ENCODE measurements around the gene PIM3. TPM values are rescaled to one million over a fixed set of nuclear protein-coding genes. Genes with fewer than 3 reads are reported as not detected.
A peak's percentile ranks its signal among the peaks of the same experiment; 100 is the strongest.

PIM3 gene
- total and polyA plus RNA-seq, 2 donors = 36.0 to 57.6 TPM

- peaks cover 0 to 6% of the 10 kb centered on the region in 2 donors for H3K9me3 ChIP-seq (ENCODE audit: control insufficient read depth in 2 of 2, insufficient read depth in 1 of 2, low read length in 1 of 2)
- peaks cover 0 to 7% of the 10 kb centered on the region in 2 donors for H3K27me3 ChIP-seq (ENCODE audit: control insufficient read depth in 2 of 2, insufficient read depth in 1 of 2, low read length in 1 of 2)
- no peak overlapping the region for H3K4me3 ChIP-seq (ENCODE audit: low read length in 2 of 2)
- H3K4me1 ChIP-seq (ENCODE audit: control insufficient read depth in 2 of 2, insufficient read depth in 2 of 2, low read length in 2 of 2) = no peaks in the 10 kb centered on the region
- no peak for DNase-seq (ENCODE audit: low read depth in 6 of 9, low spot score in 9 of 9)
- WGBS = 96% methylated on average over 7 of the region's 7 CpGs
- no peaks in the 10 kb centered on the region for H3K36me3 ChIP-seq (ENCODE audit: control insufficient read depth in 2 of 2, insufficient read depth in 2 of 2, low read length in 1 of 2)
- H3K27ac ChIP-seq (ENCODE audit: low read depth in 1 of 2, low read length in 1 of 2) = no peak overlapping the region
Observed at GRCh38 chr22:49991907-49992533, 31.4 kb downstream of the PIM3 start.

DNA sequence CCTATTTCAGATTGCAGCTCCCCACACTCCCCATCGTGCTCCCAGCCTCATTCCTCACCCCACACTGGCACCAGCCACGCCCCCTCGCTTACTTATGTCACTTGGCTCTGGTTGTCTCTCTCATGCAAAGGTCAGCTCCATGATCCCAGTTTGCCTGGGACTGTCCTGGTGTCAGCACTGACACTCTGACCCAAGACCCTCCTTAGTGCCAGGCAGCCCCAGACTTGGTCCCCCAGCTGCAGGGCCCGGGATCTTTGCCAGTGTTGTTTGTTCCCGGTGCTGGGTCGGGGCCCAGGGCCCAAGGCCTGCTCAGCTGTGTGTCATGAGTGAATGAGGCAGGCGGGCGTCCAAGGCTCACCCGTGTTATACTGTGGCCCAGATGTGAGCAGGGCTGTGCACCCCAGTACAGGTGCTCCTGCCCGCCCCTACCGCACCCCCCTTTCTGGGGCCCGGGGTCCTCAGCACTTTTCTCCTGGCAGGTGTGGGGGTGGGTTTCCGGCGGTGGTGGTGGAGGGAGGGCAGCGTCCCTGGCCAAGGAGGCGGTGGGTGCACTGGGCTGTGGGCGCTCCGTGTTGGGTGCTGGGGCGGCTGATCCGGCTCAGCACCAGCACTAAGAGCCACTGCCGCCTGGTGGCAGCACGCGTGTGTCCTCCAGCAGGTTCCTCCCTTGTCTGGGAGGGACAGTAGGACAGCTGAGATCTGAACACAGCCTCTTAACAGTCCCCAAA is 32.5 kb downstream of the PIM3 start:
- 37% methylated on average over 23 of the region's 23 CpGs for WGBS
- Histone ChIP-seq H3K9me3 (ENCODE audit: control insufficient read depth in 2 of 2, insufficient read depth in 1 of 2, low read length in 1 of 2) (peaks cover 0 to 4% of the 10 kb centered on the region in 2 donors), H3K36me3 (ENCODE audit: control insufficient read depth in 2 of 2, insufficient read depth in 2 of 2, low read length in 1 of 2) (no peaks in the 10 kb centered on the region), H3K4me3 (ENCODE audit: low read length in 2 of 2) (no peak overlapping the region), H3K27me3 (ENCODE audit: control insufficient read depth in 2 of 2, insufficient read depth in 1 of 2, low read length in 1 of 2) (peaks cover 0 to 10% of the 10 kb centered on the region in 2 donors), H3K27ac (ENCODE audit: low read depth in 1 of 2, low read length in 1 of 2) (no peak overlapping the region), H3K4me1 (ENCODE audit: control insufficient read depth in 2 of 2, insufficient read depth in 2 of 2, low read length in 2 of 2) (no peaks in the 10 kb centered on the region)
- DNase-seq (ENCODE audit: low read depth in 6 of 9, low spot score in 9 of 9) = peak in 2 of 9 donors; percentile 65

- peaks cover 0 to 4% of the 10 kb centered on the region in 2 donors for H3K9me3 ChIP-seq (ENCODE audit: control insufficient read depth in 2 of 2, insufficient read depth in 1 of 2, low read length in 1 of 2)
- no peak overlapping the region for H3K4me3 ChIP-seq (ENCODE audit: low read length in 2 of 2)
Observed at GRCh38 chr22:49993649-49994360, 33.2 kb downstream of the PIM3 start.

GRCh38 chr22:49994361-49995040 is 33.9 kb downstream of the PIM3 start:
- WGBS = 96% methylated on average over 21 of the region's 21 CpGs
- H3K27ac ChIP-seq (ENCODE audit: low read depth in 1 of 2, low read length in 1 of 2) = no peak overlapping the region
- H3K27me3 ChIP-seq (ENCODE audit: control insufficient read depth in 2 of 2, insufficient read depth in 1 of 2, low read length in 1 of 2) = peaks cover 0 to 17% of the 10 kb centered on the region in 2 donors
- no peak for DNase-seq (ENCODE audit: low read depth in 6 of 9, low spot score in 9 of 9)
- H3K36me3 ChIP-seq (ENCODE audit: control insufficient read depth in 2 of 2, insufficient read depth in 2 of 2, low read length in 1 of 2) = no peaks in the 10 kb centered on the region
- no peaks in the 10 kb centered on the region for H3K4me1 ChIP-seq (ENCODE audit: control insufficient read depth in 2 of 2, insufficient read depth in 2 of 2, low read length in 2 of 2)
- no peak overlapping the region for H3K4me3 ChIP-seq (ENCODE audit: low read length in 2 of 2)
- peaks cover 0 to 4% of the 10 kb centered on the region in 2 donors for H3K9me3 ChIP-seq (ENCODE audit: control insufficient read depth in 2 of 2, insufficient read depth in 1 of 2, low read length in 1 of 2)

More at GRCh38 chr22:49993649-49994360, 33.2 kb downstream of the PIM3 start:
- H3K27me3 ChIP-seq (ENCODE audit: control insufficient read depth in 2 of 2, insufficient read depth in 1 of 2, low read length in 1 of 2) = peaks cover 0 to 12% of the 10 kb centered on the region in 2 donors
- WGBS = 86% methylated on average over 11 of the region's 11 CpGs
- no peaks in the 10 kb centered on the region for H3K4me1 ChIP-seq (ENCODE audit: control insufficient read depth in 2 of 2, insufficient read depth in 2 of 2, low read length in 2 of 2)
- H3K27ac ChIP-seq (ENCODE audit: low read depth in 1 of 2, low read length in 1 of 2) = no peak overlapping the region
- H3K36me3 ChIP-seq (ENCODE audit: control insufficient read depth in 2 of 2, insufficient read depth in 2 of 2, low read length in 1 of 2) = no peaks in the 10 kb centered on the region
- no peak for DNase-seq (ENCODE audit: low read depth in 6 of 9, low spot score in 9 of 9)

DNA sequence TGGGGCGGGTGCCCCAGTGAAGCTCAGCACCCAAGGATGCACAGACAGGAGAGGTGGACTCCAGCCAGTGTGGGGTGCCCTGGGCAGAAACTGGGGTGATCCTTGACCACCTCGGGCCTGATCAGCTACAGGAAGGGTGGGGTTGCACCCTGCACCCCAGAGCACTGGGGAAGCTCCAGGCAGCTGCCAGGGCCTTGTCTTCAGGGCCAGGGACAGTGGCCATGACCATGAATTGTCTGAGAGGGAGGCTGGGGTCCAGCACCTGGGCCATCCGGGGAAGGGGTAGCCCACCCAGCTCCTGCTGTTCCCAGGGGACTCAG is 34.4 kb downstream of the PIM3 start:
- DNase-seq (ENCODE audit: low read depth in 6 of 9, low spot score in 9 of 9) = no peak
- peaks cover 0 to 4% of the 10 kb centered on the region in 2 donors for H3K9me3 ChIP-seq (ENCODE audit: control insufficient read depth in 2 of 2, insufficient read depth in 1 of 2, low read length in 1 of 2)
- no peaks in the 10 kb centered on the region for H3K4me1 ChIP-seq (ENCODE audit: control insufficient read depth in 2 of 2, insufficient read depth in 2 of 2, low read length in 2 of 2)
- no peak overlapping the region for H3K4me3 ChIP-seq (ENCODE audit: low read length in 2 of 2)
- no peak overlapping the region for H3K27ac ChIP-seq (ENCODE audit: low read depth in 1 of 2, low read length in 1 of 2)
- WGBS = 86% methylated on average over 3 of the region's 3 CpGs
- no peaks in the 10 kb centered on the region for H3K36me3 ChIP-seq (ENCODE audit: control insufficient read depth in 2 of 2, insufficient read depth in 2 of 2, low read length in 1 of 2)
- peaks cover 4 to 22% of the 10 kb centered on the region in 2 donors for H3K27me3 ChIP-seq (ENCODE audit: control insufficient read depth in 2 of 2, insufficient read depth in 1 of 2, low read length in 1 of 2)

DNA sequence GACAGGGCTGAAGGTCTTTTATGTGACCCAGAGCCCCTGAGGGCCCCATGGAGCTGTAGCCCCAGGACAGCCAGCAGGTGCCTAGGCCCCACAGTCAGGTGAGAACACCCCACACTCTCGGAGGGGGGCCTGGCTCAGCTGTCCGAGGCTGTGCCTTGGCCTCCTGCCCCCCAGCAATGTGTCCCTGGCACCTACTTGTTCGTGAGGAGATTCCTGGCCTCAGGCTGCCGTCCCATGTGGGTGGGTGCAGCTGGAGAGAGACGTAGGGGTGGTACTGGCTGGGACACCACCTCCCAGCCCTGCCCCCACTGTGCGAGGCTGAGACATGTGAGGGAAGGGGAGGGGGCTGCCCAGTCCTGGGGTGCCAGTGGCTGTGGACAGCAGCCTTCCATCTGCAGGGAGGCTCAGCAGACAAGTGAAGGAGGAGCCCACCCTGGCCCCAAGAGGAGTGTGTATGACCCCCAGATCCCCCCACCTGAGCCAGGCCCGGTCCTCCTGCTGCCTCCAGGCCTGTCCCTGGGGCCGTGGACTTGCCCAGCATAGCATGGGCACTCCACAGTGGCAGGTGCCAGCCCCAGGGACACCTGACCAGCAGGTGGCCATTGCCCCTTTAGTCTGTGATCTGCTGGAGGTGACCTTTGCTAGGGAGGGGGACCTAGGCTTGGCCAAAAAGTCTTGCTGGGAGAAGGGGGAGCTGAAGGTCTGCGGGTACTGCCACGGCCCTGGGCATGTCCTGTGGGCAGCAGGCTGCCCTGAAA is 35.0 kb downstream of the PIM3 start:
- Histone ChIP-seq H3K36me3 (ENCODE audit: control insufficient read depth in 2 of 2, insufficient read depth in 2 of 2, low read length in 1 of 2) (no peaks in the 10 kb centered on the region), H3K9me3 (ENCODE audit: control insufficient read depth in 2 of 2, insufficient read depth in 1 of 2, low read length in 1 of 2) (peaks cover 1 to 4% of the 10 kb centered on the region in 2 donors), H3K27me3 (ENCODE audit: control insufficient read depth in 2 of 2, insufficient read depth in 1 of 2, low read length in 1 of 2) (peaks cover 7 to 27% of the 10 kb centered on the region in 2 donors), H3K4me1 (ENCODE audit: control insufficient read depth in 2 of 2, insufficient read depth in 2 of 2, low read length in 2 of 2) (no peaks in the 10 kb centered on the region), H3K4me3 (ENCODE audit: low read length in 2 of 2) (no peak overlapping the region), H3K27ac (ENCODE audit: low read depth in 1 of 2, low read length in 1 of 2) (no peak overlapping the region)
- no peak for DNase-seq (ENCODE audit: low read depth in 6 of 9, low spot score in 9 of 9)
- WGBS = 96% methylated on average over 10 of the region's 10 CpGs

DNA sequence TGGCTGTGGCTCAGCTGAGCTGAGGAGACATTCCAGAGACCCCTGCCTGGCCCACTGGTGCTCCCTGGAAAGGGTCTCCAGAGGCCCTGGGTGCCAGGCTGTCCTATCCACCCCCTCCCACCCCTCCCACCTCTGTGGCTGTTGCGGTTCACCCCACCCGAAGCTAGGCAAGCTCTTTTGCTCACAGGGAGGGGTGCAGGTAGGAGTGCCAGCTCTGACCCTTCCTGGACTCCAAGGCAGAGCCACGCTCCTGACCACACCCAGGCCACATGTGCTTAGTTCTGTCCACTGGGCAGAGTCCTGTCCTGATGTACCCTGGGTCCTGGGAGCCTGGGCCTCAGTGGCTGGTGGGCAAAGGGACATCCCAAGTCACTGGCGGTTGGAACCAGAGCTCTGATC is 35.5 kb downstream of the PIM3 start:
- Histone ChIP-seq H3K27me3 (ENCODE audit: control insufficient read depth in 2 of 2, insufficient read depth in 1 of 2, low read length in 1 of 2) (peaks cover 7 to 33% of the 10 kb centered on the region in 2 donors), H3K4me1 (ENCODE audit: control insufficient read depth in 2 of 2, insufficient read depth in 2 of 2, low read length in 2 of 2) (no peaks in the 10 kb centered on the region), H3K36me3 (ENCODE audit: control insufficient read depth in 2 of 2, insufficient read depth in 2 of 2, low read length in 1 of 2) (no peaks in the 10 kb centered on the region), H3K27ac (ENCODE audit: low read depth in 1 of 2, low read length in 1 of 2) (no peak overlapping the region), H3K9me3 (ENCODE audit: control insufficient read depth in 2 of 2, insufficient read depth in 1 of 2, low read length in 1 of 2) (peaks cover 0 to 1% of the 10 kb centered on the region in 2 donors), H3K4me3 (ENCODE audit: low read length in 2 of 2) (no peak overlapping the region)
- DNase-seq (ENCODE audit: low read depth in 6 of 9, low spot score in 9 of 9) = no peak
- WGBS = 93% methylated on average over 4 of the region's 4 CpGs

DNA sequence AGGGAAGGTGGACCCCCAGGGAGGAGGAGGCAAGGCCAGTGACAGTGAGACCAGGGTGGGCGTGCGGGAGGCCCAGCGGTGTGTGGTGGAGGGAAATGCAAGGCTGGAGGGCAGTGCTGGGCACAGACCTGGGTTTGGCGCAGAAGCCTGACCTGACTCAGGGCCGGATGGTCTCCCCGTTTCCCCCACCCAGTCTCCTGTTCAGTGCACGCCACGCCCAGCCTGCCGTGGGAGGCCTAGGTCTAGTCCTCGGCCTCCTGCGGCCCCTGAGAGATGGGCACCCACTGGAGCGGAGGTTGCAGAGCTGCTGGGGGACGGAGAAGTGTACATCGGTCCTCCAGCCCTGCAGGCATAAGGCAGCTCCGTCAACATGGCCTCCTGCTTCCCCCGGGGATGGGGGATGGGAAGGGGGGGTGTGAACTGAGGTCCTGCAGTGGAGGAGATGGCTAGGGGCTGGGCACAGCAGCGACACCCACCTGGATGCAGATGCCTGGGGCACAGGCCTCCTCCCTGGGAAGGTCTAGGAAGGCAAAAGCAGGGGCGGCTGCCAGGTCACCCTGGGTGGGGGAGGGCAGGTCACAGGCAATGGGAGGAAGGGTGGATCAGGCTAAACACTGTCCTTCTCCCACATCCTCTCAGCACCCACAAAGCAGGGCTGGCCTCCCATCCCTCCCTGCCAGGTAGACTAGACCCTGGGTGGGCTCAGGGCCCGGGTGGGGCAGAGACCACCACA is 36.1 kb downstream of the PIM3 start:
- Histone ChIP-seq H3K4me1 (ENCODE audit: control insufficient read depth in 2 of 2, insufficient read depth in 2 of 2, low read length in 2 of 2) (no peaks in the 10 kb centered on the region), H3K36me3 (ENCODE audit: control insufficient read depth in 2 of 2, insufficient read depth in 2 of 2, low read length in 1 of 2) (no peaks in the 10 kb centered on the region), H3K27me3 (ENCODE audit: control insufficient read depth in 2 of 2, insufficient read depth in 1 of 2, low read length in 1 of 2) (peaks cover 7 to 37% of the 10 kb centered on the region in 2 donors), H3K27ac (ENCODE audit: low read depth in 1 of 2, low read length in 1 of 2) (no peak overlapping the region), H3K4me3 (ENCODE audit: low read length in 2 of 2) (no peak overlapping the region), H3K9me3 (ENCODE audit: control insufficient read depth in 2 of 2, insufficient read depth in 1 of 2, low read length in 1 of 2) (peaks cover 0 to 1% of the 10 kb centered on the region in 2 donors)
- DNase-seq (ENCODE audit: low read depth in 6 of 9, low spot score in 9 of 9) = no peak
- WGBS = 95% methylated on average over 19 of the region's 19 CpGs
